AG20443 (cell line): Measurements from ENCODE around the gene ACE.
A peak's percentile ranks its signal among the peaks of the same experiment; 100 is the strongest.

Source experiments
- DNase-seq: peaks from one replicate; pipeline ENCODE4 v3.0.0; 2012; ENCODE audit warnings: low spot score, mixed read lengths

The ACE gene

DNA sequence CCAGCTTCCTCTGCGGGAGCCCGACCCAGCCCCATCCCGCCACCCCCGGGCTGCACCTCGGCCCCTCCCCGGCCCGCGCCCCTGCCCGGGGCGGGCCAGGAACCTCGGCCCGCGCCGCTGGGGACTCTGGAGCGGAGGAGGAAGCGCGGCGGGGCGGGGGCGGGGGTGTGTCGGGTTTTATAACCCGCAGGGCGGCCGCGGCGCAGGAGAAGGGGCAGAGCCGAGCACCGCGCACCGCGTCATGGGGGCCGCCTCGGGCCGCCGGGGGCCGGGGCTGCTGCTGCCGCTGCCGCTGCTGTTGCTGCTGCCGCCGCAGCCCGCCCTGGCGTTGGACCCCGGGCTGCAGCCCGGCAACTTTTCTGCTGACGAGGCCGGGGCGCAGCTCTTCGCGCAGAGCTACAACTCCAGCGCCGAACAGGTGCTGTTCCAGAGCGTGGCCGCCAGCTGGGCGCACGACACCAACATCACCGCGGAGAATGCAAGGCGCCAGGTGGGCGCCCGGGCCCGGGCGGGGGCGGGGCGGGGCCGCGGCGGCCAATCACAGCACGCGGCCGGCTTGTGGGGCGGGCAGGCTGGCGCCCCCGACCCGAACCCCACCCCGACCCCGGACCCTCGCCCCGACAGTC lies at the start of gene ACE:
Gene ACE, plus strand, starts transcription at position 208 of the 626 bp plus-strand sequence. Its CDS starts 34 bp downstream, at position 242.
- peak; percentile 62 for DNase-seq

GRCh38 chr17:63429766-63430165 lies 47.1 kb upstream of the ACE start:
- no peak for DNase-seq

DNA sequence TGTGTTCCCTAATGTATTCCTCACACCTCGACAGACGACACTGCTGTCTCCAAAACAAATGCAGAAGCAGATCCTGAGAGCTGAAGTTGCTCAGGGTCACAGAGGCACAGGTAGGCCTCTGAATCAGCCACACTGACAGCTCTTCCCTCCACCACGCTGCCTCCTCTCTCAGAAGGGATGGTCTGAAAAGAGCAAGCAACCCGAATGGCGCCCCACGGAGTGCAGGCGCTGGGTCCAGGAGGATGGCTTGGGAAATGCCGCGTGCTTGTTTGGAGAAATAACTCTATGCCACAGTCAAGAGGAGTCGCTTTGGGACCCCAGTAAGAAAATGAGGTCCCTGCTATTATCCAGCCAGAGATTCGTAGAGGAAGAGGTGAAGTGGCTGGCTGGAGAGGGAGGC lies 46.6 kb upstream of the ACE start:
- DNase-seq = no peak

DNA sequence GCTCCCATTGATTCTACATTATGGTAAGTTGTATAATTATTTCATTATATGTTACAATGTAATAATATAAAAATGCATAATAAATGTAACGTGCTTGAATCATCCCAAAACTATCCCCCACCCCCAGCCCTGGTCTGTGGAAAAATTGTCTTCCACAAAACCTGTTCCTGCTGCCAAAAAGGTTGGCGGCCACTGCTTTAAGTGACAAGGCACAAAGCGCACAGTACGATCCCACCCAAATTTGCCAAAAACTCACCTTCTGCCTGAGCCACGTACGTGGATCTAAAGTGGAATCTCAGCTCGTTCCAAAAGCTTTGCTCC lies 45.3 kb upstream of the ACE start:
- DNase-seq = no peak

- no peak for DNase-seq
Observed at GRCh38 chr17:63431939-63432804, 44.7 kb upstream of the ACE start.

DNA sequence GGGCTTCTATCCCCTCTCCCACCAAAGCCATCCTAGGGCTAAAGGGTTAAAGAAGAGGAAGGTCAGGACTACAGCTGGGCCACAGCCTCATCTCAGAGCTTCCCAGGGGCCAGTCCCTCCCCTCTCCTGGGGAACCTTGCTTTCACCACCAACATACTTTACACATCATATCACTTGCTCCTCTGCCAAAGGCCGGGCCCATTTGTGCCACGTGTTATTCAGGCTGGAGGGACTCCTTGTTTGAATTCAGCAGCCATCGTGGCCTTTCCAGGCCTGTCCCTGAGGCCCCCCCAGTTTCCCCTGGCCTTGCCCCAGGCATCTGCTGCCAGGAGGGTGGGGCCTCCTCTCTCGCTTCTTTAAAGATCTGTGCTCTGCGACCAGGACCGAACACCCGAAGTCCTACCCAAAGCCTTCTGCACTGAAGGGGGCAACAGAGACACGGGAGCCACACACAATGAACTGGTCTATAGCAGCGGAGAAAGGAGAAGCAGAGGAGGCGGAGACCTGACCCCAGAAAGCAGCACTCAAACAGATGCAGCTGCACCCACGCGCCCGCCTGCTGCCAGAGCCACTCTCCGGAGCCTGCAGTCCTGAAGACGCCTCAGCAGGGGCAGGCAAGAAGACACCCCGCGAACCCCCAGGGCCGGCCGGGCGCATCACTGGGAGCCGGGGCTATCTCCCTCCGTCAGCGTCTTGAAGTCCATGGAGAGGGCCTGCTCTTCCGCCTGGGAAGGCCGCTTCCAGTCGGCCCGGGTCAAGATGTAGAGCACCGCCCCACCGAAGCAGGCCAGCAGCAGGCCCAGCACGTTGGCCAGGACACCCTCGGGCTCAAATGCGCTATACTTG lies 42.9 kb upstream of the ACE start:
- peak; percentile 93 for DNase-seq

DNA sequence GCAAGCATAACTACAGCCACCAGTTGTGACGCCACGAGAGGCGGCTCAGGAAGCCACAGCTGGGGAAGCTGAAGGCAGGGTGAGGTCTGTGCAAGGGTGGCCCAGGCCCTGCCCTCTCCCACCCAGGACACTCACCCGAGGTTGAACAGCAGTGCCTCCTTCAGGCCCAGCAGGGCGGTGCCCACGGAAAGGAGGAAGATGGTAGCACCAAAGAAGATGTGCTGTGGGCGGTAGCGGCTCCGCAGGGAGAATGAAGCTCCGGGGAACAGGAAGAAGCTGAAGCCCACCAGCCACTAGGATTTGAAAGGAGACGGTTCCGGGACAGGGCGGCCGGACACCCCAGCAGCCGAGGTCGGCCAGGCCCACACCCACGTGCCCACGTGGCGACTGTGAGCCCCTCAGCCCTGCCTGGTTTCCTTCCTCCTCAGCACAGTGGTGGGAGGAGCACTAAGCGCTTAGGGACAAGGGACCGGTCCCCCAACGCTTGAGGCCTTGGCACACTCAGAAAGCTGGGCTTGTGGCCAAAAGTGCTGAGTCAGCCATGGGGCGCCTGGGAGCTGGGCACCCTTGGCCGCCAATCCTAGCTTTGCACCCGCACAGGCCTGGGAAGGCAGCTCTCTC lies 41.8 kb upstream of the ACE start:
- peak; percentile 32 for DNase-seq

DNA sequence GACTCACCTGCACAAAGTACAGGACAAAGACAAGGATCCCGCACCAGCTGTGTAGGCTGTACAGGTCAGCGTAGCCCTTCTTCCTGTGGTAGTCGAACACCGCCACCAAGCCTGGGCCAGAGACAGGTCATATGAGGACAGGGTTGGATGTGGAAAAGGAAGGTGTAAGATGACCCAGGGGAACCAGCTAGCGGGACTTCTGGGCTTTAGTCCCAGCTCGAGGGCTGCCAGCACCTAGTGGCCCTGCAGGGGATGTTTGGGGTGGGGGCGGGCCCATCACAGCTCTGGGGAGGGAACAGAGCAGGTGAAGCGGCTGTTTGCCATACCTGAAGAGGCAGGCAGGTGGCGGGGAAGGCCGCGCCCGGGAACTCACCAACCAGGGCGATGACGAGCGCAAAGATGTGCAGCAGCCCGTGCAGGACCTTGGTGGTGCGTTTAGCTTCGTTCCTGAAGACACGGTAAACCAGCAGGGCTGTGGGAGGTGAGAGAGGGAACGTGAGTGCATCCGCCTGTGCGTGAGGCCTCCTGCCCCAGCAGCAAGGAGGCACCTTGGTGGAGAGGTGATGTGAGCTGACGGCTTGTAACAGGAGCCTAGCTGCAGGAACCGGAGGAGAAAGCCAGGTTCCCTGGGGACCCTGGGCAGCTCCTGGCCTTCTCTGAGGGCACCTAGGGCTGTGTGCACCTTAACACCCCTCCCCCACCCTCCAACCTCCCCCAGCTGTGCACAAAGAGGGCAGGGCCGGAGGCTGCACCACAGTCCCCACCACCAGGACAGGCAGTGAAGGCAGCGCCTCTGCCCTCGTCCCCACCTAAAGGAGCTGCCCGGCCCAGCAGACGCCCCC lies 41.0 kb upstream of the ACE start:
- DNase-seq = no peak

DNA sequence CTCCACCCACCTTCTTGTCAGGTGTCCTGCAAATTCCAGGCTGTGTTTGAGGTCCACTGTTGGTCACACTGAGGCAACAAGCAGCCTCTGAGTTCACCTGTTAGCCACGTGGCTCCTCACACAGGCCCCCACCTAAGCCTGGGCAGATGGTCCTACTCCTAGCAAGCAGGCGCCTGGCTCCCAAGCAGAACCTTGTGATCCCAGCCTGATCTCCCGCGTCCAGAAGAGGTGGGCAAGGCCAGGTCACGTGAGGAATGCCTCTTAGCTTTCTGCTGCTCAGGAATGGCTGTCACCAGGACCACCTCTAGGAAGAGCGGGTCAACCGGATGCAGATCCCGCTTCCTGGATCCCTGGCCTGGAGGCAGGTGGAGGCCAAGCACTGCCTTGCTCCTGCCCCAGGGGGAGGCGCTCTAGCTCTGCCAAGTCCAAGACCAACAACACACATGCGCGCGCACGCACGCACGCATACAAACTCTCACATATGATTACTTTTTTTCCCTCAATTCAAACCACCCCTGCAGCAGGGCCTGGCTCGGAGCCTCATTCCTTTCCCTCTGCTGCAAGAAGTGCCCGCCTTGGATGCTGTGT lies 40.2 kb upstream of the ACE start:
- no peak for DNase-seq

DNA sequence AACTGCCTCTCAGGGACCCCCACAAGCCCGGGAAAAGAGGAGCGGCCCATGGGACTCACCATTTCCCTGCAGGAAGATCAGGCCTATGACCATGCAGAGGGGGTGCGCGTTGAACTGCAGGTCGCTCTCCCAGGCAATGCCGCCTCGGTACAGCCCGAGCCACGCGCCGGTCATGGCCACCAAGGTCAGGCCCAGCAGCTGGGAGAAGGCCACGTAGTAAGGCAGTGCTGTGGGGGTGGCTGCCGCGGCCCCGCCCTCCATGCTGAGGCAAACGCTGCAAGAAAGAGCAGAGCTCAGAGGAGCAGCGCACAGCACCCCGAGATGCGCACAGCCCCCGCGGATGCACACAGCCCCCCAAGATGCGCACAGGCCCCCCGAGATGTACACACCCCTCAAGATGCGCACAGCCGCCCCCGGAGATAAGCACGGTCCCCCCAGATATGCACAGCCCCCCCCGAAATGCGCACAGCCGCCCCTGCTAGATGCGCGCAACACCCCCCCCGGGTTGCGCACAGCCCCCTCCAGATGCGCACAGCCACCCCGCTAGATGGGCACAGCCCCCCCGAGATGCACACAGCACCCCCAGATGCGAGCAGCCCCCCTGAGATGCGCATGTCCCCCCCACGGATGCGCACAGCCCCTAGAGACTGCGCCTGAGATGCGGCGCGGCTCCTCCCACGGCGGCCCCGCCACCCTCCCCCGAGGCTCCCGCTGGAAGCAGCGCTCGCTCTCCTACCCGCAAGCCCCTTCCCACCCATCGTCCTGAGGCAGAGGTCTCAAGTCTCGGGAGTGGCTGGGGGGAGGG lies 39.4 kb upstream of the ACE start:
- DNase-seq = peak; percentile 53

- no peak for DNase-seq
Observed at GRCh38 chr17:63438092-63439051, 38.5 kb upstream of the ACE start.

- peak; percentile 53 for DNase-seq
Observed at GRCh38 chr17:63439687-63440086, 37.2 kb upstream of the ACE start.

- no peak for DNase-seq
Observed at GRCh38 chr17:63440127-63440769, 36.6 kb upstream of the ACE start.

- no peak for DNase-seq
Observed at GRCh38 chr17:63440770-63441335, 36.0 kb upstream of the ACE start.

GRCh38 chr17:63441654-63442053 lies 35.2 kb upstream of the ACE start:
- no peak for DNase-seq

DNA sequence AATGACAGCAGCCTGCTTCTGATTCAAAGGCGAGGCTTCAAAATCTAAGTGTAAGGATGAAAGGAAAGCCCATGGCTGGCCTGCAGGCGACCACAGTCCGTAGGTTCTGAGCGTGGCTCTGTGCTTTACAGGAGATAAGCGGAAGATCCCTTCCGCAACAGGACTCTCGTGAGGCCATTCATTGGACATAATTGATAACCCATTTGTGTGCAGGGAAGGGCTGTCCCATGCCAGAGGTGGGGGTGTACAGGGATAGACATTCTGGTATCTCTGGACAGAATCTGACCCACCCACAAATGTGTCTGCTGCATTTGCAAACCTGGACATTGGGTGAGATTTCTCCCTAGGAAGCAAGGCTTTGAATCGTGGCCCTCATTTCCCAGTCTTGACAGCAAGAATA lies 34.8 kb upstream of the ACE start:
- DNase-seq = no peak

DNA sequence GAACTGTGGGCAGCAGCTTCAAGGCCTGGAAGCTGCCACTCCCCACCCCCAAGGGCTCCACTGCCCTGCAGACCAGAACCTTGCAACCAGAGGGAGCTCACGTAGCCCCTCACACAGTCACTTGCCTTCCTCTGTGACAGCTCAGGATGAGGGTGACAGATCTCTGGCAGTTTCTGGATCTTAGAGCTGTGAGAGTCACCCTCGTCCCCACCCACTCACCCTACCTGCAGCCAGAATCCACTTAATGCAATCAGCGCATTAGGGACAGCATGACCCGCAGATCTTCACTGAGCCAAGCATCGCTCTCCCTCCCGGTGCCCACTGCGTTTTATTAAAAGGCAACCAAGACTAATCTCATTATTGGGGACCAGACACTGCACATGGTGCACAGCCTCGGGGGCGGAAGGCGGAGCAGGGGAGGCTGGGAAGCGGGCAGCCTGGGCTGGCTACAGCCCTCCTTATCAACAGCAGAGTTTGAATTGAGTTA lies 34.3 kb upstream of the ACE start:
- no peak for DNase-seq

GRCh38 chr17:63443053-63443452 lies 33.8 kb upstream of the ACE start:
- no peak for DNase-seq
